Suprapubic skin (tissue), 4 donors: Measurements from ENCODE around the gene BAG3. TPM values are rescaled to one million over a fixed set of nuclear protein-coding genes. Genes with fewer than 3 reads are reported as not detected.
A peak's percentile ranks its signal among the peaks of the same experiment; 100 is the strongest.
"Not testable (repeated sequence)": the region's sequence is repeated elsewhere in the genome, so short reads cannot be mapped to it uniquely, and the experiment has no call there.

Experiments
- DNase-seq, 2 donors: peaks; one replicate each; pipeline ENCODE4 v3.0.0-alpha.2; 2019; ENCODE audit warnings: low spot score in 2 of 2
- H3K27ac ChIP-seq: fragments of 200-600 bp; sonication (generic); one replicate; pipeline ENCODE4 v1.5.1; 2019
- H3K27me3 ChIP-seq: fragments of 200-600 bp; sonication (generic); one replicate; pipeline ENCODE4 v1.5.1; 2019
- H3K36me3 ChIP-seq: fragments of 200-600 bp; sonication (generic); one replicate; pipeline ENCODE4 v1.5.1; 2019
- H3K4me1 ChIP-seq: fragments of 200-600 bp; sonication (generic); one replicate; pipeline ENCODE4 v1.5.1; 2019
- H3K4me3 ChIP-seq: fragments of 200-600 bp; sonication (generic); one replicate; pipeline ENCODE4 v1.5.1; 2019; ENCODE audit warnings: mild to moderate bottlenecking
- H3K9me3 ChIP-seq: fragments of 200-600 bp; sonication (generic); one replicate; pipeline ENCODE4 v1.5.1; 2019
- EP300 ChIP-seq: sonication (generic); formaldehyde crosslinking; IDR thresholded peaks from one replicate; pipeline ENCODE4 v1.6.1; 2017; ENCODE audit warnings: antibody characterized with exemption
- POLR2A ChIP-seq, 2 donors: fragments of 450-650 bp; IDR thresholded peaks; one replicate each; pipeline ENCODE4 v1.6.1; 2017; ENCODE audit warnings: antibody characterized with exemption in 2 of 2, mild to moderate bottlenecking in 2 of 2, moderate library complexity in 2 of 2
- POLR2AphosphoS5 ChIP-seq, 3 donors: sonication (generic); formaldehyde crosslinking; IDR thresholded peaks; one replicate each; pipeline ENCODE4 v1.6.1; 2017; ENCODE audit warnings: antibody characterized with exemption in 3 of 3
- WGBS: methylation state at CpG from one replicate; pipeline ENCODE4 v1.1.5; 2018; 5-methylcytosine and 5-hydroxymethylcytosine counted together
- total RNA-seq, 4 donors: library from RNA; depleted of rRNA; stranded (reverse); fragments of >200 nt; gene quantifications; one replicate each; pipeline ENCODE4 v1.1.0, GENCODE V29; 2016
- TF ChIP-seq, protein P1 (sequence below), 2 donors: fragments of 200-600 bp in 1 of 2; fragments of 450-650 bp in 1 of 2; sonication (generic) in 1 of 2; IDR thresholded peaks; one replicate each; pipeline ENCODE4 v1.5.1; 2016 to 2019; ENCODE audit warnings: antibody characterized with exemption in 2 of 2, mild to moderate bottlenecking in 1 of 2, moderate library complexity in 1 of 2

Gene BAG3
- total RNA-seq, 4 donors from 2014 or later: 75.0 to 86.4 (median 78.0) TPM

DNA sequence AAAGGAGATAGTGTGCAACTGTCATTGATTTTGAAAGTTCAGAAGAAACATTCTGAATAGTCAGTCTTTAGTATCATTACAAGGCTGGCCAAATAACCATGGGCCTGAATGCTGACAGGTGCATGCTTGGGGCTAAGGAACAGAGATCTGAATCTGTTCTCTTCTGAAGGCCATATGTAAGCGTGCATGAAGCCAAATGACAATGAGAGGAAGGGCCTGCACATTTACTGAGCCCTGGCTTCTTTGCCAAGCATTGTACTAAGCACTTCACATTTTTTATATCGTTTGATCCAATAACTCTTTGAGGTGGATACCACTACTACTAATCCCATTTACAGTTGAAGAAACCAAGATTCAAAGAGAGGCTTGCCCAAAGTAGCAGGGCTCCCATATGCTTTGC is 32.0 kb upstream of the BAG3 start:
- no peak overlapping the region for H3K4me3 ChIP-seq
- WGBS: 35% methylated on average over 2 of the region's 2 CpGs
- H3K27ac ChIP-seq: peak overlapping the region; percentile 29

DNA sequence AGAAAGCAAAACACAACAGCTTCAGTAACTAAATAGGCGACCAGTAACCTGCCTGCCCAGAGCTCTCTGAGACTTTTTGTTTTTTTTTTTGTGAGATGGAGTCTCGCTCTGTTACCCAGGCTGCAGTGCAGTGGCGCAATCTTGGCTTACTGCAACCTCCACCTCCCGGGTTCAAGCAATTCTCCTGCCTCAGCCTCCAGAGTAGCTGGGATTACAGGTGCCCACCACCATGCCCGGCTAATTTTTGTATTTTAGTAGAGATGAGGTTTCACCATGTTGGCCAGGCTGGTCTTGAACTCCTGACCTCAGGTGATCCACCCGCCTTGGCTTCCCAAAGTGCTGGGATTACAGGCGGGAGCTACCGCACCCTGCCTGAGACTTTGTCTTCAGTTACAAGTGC is 31.4 kb upstream of the BAG3 start:
- not testable (repeated sequence) for H3K27ac ChIP-seq, H3K9me3 ChIP-seq, H3K4me3 ChIP-seq, H3K27me3 ChIP-seq, H3K36me3 ChIP-seq, DNase-seq
- peaks cover 23% of the 10 kb centered on the region for H3K4me1 ChIP-seq
- WGBS: 82% methylated on average over 7 of the region's 8 CpGs

More for the DNA sequence above, 32.0 kb upstream of the BAG3 start:
- Histone ChIP-seq H3K4me1 (peaks cover 23% of the 10 kb centered on the region), H3K9me3 (no peaks in the 10 kb centered on the region), H3K36me3 (no peaks in the 10 kb centered on the region), H3K27me3 (no peaks in the 10 kb centered on the region)
- DNase-seq: no peak
- TF ChIP-seq EP300 (no peak), POLR2A (IDR thresholded peaks at IDR 0.05) (no peak), POLR2AphosphoS5 (IDR thresholded peaks at IDR 0.05) (no peak)
- TF ChIP-seq, protein P1, sequence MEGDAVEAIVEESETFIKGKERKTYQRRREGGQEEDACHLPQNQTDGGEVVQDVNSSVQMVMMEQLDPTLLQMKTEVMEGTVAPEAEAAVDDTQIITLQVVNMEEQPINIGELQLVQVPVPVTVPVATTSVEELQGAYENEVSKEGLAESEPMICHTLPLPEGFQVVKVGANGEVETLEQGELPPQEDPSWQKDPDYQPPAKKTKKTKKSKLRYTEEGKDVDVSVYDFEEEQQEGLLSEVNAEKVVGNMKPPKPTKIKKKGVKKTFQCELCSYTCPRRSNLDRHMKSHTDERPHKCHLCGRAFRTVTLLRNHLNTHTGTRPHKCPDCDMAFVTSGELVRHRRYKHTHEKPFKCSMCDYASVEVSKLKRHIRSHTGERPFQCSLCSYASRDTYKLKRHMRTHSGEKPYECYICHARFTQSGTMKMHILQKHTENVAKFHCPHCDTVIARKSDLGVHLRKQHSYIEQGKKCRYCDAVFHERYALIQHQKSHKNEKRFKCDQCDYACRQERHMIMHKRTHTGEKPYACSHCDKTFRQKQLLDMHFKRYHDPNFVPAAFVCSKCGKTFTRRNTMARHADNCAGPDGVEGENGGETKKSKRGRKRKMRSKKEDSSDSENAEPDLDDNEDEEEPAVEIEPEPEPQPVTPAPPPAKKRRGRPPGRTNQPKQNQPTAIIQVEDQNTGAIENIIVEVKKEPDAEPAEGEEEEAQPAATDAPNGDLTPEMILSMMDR (IDR thresholded peaks at IDR 0.05): no peak

DNA sequence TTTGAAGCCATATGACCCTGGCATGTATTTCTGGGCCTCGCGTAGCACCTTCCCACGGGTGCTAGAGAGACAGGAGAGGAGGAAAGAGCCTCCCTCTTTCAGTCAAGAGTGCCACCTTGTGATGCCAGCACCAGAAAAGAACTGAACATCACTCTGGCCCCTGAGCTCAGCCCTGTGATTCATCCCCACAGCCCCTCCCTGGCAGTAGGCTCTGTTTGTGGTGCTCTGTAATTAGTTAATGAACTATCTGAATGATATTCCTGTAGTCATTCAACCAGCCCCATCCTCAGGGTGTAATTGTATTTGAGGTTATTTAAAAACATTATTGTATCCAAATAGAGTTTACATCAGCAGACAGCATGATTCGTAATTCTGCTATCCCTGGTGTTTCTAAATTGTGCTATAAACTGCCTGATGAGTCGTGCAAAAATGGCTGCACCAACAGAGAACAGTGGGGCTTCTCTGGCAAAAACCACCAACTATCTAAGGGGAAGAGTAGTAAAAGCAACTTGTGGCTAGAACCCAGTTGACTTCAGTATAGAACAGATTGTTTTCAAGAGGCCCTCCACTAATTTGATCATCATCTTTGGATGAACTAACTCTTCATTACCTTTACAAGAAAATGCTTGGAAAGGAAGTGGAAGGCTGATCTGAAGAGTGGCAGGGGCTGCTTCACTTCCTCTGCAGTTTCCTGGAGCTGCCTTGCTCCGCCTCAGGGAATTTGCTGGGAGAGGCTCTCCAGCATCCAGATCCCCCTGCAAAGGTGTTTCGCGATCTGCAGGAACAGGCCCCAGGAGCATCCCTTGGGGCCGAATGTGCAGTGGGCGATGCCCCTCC is 30.7 kb upstream of the BAG3 start:
- H3K27me3 ChIP-seq: no peaks in the 10 kb centered on the region
- H3K9me3 ChIP-seq: no peaks in the 10 kb centered on the region
- TF ChIP-seq POLR2AphosphoS5 (IDR thresholded peaks at IDR 0.05) (no peak), EP300 (no peak), POLR2A (IDR thresholded peaks at IDR 0.05) (no peak)
- TF ChIP-seq, protein P1 (IDR thresholded peaks at IDR 0.05): no peak
- no peaks in the 10 kb centered on the region for H3K36me3 ChIP-seq
- H3K4me3 ChIP-seq: no peak overlapping the region
- H3K27ac ChIP-seq: no peak overlapping the region
- no peak for DNase-seq
- WGBS: 63% methylated on average over 10 of the region's 10 CpGs
- H3K4me1 ChIP-seq: peaks cover 23% of the 10 kb centered on the region

DNA sequence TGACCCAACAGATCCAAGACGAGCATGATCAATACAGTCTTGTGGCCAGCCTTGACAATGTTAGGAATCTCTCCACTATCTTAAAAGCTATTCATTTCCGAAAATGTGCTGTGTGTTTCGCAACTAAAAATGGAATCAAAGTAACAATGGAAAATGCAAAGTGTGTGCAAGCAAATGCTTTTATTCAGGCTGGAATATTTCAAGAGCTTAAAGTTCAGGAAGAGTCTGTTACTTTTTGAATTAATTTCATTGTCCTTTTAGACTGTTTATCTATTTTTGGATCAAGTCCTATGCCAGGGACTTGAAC is 30.1 kb upstream of the BAG3 start:
- peaks cover 23% of the 10 kb centered on the region for H3K4me1 ChIP-seq
- 80% methylated on average over 3 of the region's 3 CpGs for WGBS
- H3K36me3 ChIP-seq: no peaks in the 10 kb centered on the region
- H3K27ac ChIP-seq: no peak overlapping the region
- no peak for TF ChIP-seq POLR2AphosphoS5 (IDR thresholded peaks at IDR 0.05)
- no peak for TF ChIP-seq POLR2A (IDR thresholded peaks at IDR 0.05)
- TF ChIP-seq EP300: no peak
- TF ChIP-seq, protein P1 (IDR thresholded peaks at IDR 0.05): no peak
- H3K4me3 ChIP-seq: no peak overlapping the region
- no peak for DNase-seq
- H3K27me3 ChIP-seq: no peaks in the 10 kb centered on the region
- H3K9me3 ChIP-seq: no peaks in the 10 kb centered on the region

DNA sequence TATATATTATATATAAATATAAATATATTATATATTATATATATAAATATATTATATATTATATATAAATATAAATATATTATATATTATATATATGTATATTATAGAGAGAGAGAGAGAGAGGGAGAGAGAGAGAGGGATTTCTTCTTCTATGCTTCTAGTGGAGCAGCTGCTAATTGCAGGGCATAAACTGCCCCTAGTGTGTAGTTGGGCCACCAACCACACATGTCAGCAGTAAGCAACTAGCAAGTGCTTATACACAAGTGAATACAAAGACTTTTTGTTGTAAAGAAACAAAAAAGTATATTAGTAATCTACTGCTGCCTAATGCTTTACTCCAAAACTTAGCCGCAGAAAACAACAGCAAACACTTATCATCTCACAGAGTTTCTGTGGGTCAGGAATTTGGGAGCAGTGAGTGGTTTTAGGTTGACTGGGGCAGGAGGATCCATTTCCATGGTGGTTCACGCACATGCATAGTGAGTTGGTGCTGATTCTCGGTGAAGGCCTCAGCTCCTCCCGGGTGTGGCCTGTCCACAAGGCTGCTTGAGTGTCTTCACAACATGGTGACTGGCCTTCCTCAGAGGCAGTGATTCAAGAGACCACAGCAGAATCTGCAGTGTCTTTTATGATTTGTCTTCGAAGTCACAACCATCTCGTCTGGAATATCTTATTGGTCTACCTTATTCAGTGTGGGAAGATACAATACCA is 25.5 kb upstream of the BAG3 start:
- no peak for TF ChIP-seq EP300
- TF ChIP-seq, protein P1 (IDR thresholded peaks at IDR 0.05): no peak
- no peak for TF ChIP-seq POLR2AphosphoS5 (IDR thresholded peaks at IDR 0.05)
- TF ChIP-seq POLR2A (IDR thresholded peaks at IDR 0.05): no peak
- over 99% methylated on average over 6 of the region's 6 CpGs for WGBS
- no peaks in the 10 kb centered on the region for H3K9me3 ChIP-seq

More for the DNA sequence above, 25.5 kb upstream of the BAG3 start:
- Histone ChIP-seq H3K36me3 (no peaks in the 10 kb centered on the region), H3K4me1 (no peaks in the 10 kb centered on the region), H3K27ac (no peak overlapping the region), H3K4me3 (no peak overlapping the region), H3K27me3 (no peaks in the 10 kb centered on the region)
- no peak for DNase-seq
